ENCODE measurements around the gene GUCD1. TPM values are rescaled to one million over a fixed set of nuclear protein-coding genes. Genes with fewer than 3 reads are reported as not detected.
"Not testable (repeated sequence)": the region's sequence is repeated elsewhere in the genome, so short reads cannot be mapped to it uniquely, and the experiment has no call there.

The GUCD1 gene
- polyA plus RNA-seq, 5 donors, result 78.9 to 91.9 (median 87.9) TPM

DNA sequence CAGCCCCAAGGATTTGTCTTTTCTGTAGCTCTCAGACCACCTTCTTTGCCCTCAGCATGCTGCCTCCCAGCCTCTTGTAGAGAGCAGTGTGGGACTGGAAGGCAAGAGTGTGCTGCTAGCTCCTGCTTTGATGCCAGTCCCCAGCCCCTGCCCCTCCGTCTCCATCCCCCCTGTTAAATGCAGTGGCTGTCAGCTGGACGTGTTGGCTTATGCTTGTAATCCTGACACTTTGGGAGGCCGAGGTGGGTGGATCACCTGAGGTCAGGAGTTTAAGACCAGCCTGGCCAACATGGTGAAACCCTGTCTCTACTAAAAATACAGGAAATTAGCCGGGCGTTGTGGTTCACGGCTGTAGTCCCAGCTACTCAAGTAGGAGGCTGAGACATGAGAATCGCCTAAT is 16.3 kb upstream of the GUCD1 start:
- DNase-seq, result no peak

GRCh38 chr22:24567668-24568067 is 12.7 kb upstream of the GUCD1 start:
- DNase-seq, result no peak

DNA sequence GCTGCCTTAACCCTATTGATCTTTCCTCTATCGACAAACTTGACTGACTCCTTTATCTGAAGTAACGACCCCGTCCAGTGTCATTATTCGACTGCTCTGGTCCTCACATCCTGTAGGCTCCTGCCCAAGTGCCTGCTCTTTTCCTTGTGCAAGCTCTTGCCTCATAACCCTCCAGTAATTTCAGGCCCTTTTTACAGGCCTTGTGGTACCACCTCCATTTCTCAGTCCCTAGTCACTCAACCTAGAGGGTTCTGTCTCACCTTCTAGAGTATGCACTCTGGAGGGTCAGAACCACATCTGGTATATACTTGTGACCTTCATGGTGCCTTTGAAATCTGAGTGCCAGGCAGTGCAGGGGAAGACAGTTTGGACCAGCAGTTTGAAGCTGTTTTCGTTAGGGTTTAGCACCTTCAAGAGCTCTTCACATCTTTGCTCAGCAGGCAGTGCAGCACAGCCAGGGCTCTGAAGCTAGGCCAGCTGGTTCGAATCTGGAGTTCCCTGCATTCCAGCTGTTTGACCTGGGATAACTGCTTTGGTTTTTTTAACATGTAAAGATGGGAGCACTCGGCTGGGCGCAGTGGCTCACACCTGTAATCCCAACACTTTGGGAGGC is 12.1 kb upstream of the GUCD1 start:
- no peak for DNase-seq

DNA sequence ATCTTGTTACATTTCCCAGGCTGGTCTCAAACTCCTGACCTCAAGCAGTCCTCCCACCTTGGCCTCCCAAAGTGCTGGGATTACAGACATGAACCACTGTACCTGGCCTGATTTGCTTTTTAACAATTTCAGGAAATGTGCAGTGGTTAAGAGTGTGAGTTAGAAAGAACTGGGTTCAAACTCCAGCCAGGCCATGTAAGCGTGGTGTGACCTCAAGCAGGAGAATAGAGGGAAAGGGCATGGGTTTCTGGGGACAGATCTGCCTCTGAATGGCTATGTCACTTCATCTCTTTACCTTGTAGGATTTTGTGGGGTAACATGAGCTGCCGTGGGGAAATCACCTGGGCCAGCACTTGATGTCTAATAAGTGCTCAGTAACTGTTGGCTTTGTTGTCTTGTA is 10.1 kb upstream of the GUCD1 start:
- DNase-seq, result no peak

GRCh38 chr22:24564376-24565058 is 9.6 kb upstream of the GUCD1 start:
- DNase-seq, result no peak

- DNase-seq, result no peak
Observed at GRCh38 chr22:24563246-24563645, 8.3 kb upstream of the GUCD1 start.

DNA sequence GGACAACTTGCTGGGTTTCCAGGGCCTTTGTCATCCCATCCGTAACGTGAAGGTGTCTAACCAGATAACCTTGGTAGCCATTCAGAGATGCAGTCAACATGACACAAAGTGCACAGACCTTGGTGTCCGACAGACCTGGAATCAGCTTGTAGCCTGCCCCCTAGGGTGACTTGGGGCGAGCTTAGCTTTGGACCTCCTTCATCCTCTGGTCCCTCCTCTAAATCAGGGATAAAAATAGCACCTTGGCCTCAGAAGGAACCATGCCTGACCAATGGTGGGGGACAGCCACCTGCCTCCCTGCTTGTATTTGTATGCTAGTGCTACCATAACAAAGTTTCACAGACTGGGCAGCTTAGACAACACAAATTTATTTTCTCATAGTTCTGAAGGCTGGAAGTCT is 4.5 kb upstream of the GUCD1 start:
- no peak for DNase-seq

DNA sequence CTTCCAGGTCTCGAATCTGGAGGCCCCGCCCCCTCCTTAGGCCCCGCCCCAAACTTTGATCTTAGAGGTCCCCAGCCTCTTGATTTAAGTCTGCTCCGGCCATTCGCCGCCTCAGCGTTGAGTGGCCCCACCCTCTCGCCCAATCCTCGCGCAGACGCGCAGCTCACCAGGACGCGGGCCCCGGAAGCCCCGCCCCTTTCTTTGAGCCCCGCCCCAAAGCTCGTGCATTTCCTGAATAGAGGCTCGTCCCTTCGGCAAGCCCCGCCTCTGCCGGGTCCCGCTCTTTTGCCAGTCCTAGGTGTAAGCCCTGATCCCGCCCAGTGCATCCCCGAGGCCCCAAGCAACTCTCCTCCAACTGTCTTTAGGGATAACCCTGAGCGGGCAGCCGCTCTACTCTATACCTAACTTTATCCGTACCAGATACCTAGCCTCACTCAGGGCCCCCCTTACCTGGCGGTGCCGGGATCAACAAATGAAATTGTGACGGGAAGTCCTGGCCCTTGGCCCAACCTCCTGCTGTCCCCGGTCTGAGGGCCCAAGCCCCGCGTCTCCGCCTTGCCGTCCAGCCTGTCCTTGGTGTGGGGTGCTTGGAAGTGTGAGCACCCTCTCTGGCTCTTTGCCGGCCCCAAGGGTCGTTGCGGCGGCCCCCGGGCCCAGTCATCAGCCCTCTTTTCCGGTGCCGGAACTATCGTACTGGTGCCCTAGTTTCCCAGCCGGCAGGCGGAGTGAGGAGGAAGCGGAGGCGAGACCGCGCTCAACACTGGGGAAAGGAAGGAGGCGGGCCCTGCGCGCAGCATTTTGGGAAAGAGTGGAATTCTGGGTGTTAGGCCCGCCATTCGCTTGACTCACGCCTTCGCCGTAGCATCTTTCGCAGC is 464 bp upstream of the GUCD1 start, which contains the start of gene SNRPD3:
SNRPD3 (plus strand) TSS at position 835 of the 875 bp plus-strand sequence. CDS start 1,676 bp downstream, outside the sequence.
- DNase-seq, result peak; percentile 99

DNA sequence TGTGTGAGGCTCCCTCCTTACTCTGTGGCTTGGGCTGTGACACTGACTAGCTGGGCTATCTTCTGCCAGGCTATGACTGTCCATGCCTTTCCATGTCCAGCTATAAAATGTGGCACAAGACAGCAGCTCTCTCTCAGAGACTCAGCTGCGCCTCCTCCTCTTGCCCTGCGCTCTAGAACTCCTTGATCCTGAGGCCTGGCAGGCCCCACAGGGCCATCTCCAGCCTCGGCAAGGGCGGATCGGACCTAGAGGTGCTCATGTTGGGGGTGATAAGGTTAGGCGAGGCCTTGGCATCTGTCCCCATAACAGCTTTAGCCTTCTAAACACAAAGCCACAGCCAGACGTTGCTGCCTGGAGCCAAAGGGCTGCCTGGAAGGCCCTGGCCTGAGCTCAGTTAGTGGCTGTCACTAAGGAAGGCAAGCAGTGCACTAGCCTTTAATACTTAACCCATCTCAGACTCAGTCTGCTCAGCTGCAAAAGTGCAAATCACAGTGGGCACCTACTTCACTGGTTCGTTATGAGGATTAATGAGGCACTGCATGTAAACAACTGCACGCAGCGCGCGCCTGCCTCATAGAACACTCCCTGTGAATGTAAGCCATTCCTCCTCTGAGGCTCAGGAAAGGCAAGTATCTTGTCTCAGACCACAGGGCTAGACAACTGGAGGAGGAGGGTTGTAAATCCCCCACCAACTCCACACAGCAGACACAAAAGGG is 1.2 kb downstream of the GUCD1 start:
- no peak for DNase-seq

DNA sequence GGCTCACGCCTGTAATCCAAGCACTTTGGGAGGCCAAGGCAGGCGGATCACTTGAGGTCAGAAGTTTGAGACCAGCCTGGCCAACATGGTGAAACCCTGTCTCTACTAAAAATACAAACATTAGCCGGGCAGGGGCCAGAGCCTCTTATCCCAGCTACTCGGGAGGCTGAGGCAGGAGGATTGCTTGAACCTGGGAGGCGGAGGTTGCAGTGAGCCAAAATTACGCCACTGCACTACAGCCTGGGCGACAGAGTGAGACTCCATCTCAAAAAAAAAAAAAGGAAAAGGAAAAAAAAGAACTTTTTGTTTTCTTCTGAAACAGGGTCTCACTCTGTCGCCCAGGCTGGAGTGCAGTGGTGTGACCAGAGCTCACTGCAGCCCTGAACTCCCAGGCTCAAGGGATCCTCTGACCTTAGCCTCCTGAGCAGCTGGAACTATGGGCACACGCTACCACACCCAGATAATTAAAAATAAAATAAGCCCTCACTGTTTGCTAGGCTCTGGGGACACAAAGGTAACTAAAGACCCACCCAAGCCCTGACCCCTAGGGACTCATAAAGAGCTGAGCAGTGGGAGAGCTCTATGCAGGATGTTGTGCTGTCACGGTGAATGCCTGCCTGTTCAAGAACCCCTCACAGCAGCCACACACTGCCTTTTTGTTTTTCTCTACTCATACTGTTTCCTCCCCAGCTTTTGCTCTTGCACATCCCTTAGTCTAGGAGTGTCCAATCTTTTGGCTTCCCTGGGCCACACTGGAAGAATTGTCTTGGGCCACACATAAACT is 2.2 kb downstream of the GUCD1 start:
- DNase-seq, result not testable (repeated sequence)

DNA sequence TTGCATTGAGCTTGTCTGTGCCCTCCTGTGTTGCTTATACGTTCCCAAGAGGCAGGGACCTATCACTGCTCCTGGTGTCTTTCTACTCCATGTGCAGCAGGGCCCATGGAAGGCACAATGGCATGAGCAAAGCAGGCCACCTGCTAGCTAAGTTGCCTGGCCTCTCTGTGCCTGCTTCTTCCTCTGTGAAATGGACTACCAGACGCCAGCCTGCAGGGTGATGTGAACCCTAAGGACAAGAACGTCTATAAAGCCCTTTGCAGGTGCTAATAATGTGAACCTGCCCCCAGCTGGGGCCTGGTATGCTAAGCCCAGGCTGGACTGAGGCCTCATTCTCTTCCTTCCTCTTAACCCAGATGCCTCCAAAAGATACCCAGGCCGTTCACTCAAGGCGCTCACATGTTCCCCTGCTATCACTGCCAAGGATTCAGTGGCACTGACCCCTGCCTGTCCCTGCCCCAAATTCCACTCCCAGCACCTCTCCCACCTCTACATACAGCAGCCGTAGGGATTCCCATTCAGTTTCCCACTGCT is 4.0 kb downstream of the GUCD1 start:
- no peak for DNase-seq

DNA sequence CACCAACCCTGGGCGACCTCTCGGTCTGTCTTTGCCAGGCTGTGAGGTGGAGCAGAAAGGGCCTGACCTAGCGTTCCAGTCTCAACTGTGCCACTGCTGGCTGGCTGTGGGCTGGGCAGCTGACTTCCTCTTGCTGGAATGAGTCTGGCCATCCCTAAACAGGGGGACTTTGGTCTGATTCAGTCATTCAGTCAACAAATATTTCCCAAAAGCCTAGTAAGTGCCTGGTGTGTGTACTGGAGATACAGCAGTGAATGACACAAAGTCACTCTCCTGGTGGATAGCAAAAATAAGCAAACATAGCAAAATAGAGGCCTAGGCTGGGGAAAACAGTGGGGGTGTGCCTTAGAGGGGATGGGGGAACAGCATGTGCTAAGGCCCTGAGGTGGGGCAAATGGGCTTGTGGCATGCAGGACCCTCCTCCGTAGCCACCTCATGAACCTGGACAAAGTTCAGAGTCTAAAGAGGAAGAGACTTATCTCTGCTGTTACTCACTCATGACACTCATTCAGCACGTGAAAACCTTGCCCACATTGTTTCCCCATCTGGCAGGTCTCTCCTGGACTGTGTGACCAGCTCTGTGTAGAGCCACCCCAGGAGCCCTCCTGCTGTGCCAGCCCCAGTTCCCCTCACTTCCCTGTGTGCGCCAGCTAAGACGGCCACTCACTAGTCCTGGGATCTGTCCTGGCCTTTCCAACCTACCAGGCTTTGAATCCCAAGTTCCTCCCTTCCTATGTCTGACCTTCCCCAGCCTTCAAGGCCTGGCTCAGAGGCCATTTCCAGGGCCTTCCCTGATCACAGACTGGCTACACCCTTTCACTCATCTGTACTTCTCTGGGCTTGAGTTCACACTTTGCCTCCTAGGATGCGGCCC is 4.7 kb downstream of the GUCD1 start:
- no peak for DNase-seq

- DNase-seq, result no peak
Observed at GRCh38 chr22:24548812-24549211, 6.1 kb downstream of the GUCD1 start.

DNA sequence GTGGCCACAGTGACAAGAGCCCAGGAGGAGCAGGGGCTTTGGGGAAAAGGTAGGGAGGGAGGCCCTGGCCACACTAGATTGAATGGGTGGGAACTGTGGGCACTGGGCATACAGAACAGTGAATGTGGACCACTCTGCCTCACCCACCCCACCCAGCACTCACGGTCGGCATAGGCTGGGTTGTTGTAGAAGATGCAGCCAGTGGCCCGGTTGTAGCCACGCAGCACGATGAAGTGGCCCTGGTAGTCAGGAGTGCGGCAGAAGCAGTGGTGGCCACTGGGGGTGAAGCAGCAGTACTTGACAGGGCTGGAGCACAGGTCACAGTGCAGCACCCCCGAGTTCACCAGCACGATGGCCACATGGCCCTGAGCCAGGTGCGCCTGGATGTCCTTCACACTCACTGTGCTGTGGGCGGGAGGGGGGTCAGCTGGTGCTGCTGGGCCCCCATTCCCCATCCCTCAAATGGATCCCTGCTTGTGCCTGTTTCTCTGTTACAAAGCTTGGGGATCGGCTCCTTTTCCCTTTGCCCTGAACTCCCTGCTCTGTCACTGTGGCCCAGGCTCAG is 11.2 kb downstream of the GUCD1 start:
- no peak for DNase-seq

DNA sequence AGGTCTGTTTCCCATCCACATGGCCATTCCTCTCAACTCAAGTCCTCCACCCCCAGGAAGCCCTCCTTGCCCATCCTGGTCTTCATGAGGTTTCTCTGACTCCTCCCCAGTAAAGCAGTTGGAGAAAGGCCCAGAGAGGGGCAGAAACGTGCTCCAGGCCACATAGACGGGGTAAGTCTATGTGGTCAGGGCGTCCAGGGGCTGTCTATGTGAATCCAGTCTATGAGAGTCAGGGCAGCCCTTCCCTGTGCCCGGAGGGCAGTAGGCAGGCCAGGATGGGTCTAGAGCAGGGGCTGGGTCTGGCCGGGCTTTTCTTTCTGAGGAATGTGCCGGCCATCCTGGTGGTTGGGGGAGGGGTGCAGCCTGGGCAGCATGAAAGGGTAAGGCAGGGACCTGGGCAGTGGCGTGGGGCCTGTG is 11.7 kb downstream of the GUCD1 start:
- DNase-seq, result no peak

DNA sequence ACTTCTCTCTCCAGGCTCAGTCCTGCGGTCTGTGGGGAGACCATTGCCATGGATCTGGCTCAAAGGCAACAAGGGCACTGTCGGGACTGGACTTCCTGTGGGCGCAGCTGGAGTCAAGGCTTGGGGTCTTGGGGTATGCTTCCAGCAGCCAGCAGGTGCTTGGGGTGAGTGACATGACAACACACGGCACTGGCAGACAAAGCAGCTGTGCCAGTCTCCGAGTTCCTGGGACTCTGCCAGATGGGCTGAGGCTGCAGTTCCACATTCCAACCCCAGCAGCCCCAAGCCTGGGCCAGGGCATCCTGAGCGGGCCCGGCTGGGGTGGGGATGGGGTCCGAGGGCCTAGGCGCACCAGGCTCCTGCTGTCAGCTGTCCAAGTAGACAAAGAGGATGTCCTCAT is 12.3 kb downstream of the GUCD1 start:
- no peak for DNase-seq

DNA sequence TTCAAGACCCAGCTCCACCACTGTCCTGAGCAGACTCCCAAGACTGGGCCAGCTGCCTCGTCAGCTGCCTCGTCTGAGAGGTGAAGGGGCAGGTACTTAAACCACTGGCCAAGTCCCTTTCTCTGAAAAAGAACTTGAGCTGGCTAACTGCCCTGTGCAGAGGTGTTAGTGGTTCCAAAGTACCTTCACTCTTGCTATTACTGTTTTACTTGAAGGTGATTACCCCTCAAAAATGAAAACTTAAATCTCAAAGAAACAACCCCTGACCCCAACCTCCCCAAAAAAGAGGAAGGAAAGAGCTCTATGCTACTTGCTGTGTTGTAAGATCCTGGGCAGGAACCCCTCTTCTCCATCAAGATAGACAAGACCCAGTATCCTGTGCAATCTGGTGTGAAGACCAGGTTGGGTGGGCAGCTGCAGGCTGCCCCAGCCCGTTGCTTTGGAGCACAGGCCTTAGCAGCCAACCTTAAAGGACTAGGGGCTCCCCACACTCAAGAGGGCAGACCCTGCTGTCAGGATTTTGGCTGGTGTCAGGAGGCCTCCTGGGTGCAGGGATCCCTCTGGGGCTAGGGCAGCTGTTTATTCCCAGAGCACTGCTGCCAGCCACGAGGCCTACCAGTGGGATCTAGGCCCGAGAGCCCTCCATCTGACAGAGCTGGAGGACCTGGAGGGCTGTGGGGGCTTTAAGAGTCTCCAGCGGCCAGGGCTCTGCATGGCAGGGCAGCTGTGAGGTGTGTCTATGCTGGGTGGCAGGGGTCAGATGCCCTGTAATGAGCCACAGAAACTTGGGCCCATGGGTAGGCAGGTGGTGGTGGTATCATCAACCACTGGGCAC is 13.0 kb downstream of the GUCD1 start:
- no peak for DNase-seq

- no peak for DNase-seq
Observed at GRCh38 chr22:24540470-24540869, 14.5 kb downstream of the GUCD1 start.

- DNase-seq, result no peak
Observed at GRCh38 chr22:24536089-24536488, 18.8 kb downstream of the GUCD1 start.
